WI38 (cell line): Measurements from ENCODE around the gene ALDH1L1.

Experiments used
- H3K4me3 ChIP-seq: 2 replicates; pipeline ENCODE4 v1.5.1; 2011; ENCODE audit warnings: low read depth, mild to moderate bottlenecking, control low read depth, low read length
- CTCF ChIP-seq: IDR thresholded peaks from 2 replicates; pipeline ENCODE4 v1.5.1; 2012; ENCODE audit warnings: low read depth, mild to moderate bottlenecking, control low read depth, low read length

ALDH1L1 gene

GRCh38 chr3:126159476-126159875 lies 20.9 kb downstream of the ALDH1L1 start:
- no peak for TF ChIP-seq CTCF
- H3K4me3 ChIP-seq, result no peak overlapping the region

- TF ChIP-seq CTCF, result no peak
- no peak overlapping the region for H3K4me3 ChIP-seq
These were observed 21.4 kb downstream of the ALDH1L1 start for GRCh38 chr3:126158912-126159454.

- TF ChIP-seq CTCF, result no peak
- no peak overlapping the region for H3K4me3 ChIP-seq
These were observed 22.1 kb downstream of the ALDH1L1 start for GRCh38 chr3:126158016-126158911.

GRCh38 chr3:126157083-126157768 lies 23.2 kb downstream of the ALDH1L1 start:
- no peak for TF ChIP-seq CTCF
- H3K4me3 ChIP-seq, result no peak overlapping the region

- no peak for TF ChIP-seq CTCF
- no peak overlapping the region for H3K4me3 ChIP-seq
These were observed 23.9 kb downstream of the ALDH1L1 start for GRCh38 chr3:126156468-126156867.

GRCh38 chr3:126155819-126156218 lies 24.6 kb downstream of the ALDH1L1 start:
- no peak overlapping the region for H3K4me3 ChIP-seq
- no peak for TF ChIP-seq CTCF

GRCh38 chr3:126155280-126155640 lies 25.1 kb downstream of the ALDH1L1 start:
- no peak for TF ChIP-seq CTCF
- no peak overlapping the region for H3K4me3 ChIP-seq
